Body of pancreas (tissue), 4 donors: ENCODE results near the gene SNCG.
"Not testable (repeated sequence)": the region's sequence is repeated elsewhere in the genome, so short reads cannot be mapped to it uniquely, and the experiment has no call there.

Experiments
- POLR2A ChIP-seq, 3 donors: fragments of 450-650 bp; IDR thresholded peaks; one replicate each; pipeline ENCODE4 v1.6.1; 2016; ENCODE audit warnings: antibody characterized with exemption in 3 of 3, mild to moderate bottlenecking in 2 of 3
- TF ChIP-seq, protein P1 (sequence below), 7 experiments: fragments of 450-650 bp in 4 of 7; fragments of 200-600 bp in 3 of 7; sonication (generic) in 3 of 7; IDR thresholded peaks; one replicate each; pipeline ENCODE4 v1.5.1; 2016 to 2019; ENCODE audit warnings: antibody characterized with exemption in 7 of 7

DNA sequence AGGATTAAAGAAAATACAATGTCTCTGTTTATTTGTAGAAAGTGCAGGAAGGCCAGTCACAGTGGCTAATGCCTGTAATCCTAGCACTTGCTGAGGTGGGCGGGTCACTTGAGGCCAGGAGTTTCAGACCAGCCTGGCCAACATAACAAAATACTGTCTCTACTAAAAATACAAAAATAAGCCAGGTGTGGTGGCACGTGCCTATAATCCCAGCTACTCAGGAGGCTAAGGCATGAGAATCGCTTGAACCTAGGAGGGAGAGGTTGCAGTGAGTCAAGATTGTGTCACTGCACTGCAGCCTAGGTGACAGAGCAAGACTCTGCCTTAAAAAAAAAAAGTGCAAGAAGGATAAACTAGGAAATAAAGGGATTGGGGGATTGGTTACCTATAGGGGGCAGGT lies 20.1 kb downstream of the SNCG start:
- TF ChIP-seq POLR2A (IDR thresholded peaks at IDR 0.05), result not testable (repeated sequence)
- TF ChIP-seq, protein P1, sequence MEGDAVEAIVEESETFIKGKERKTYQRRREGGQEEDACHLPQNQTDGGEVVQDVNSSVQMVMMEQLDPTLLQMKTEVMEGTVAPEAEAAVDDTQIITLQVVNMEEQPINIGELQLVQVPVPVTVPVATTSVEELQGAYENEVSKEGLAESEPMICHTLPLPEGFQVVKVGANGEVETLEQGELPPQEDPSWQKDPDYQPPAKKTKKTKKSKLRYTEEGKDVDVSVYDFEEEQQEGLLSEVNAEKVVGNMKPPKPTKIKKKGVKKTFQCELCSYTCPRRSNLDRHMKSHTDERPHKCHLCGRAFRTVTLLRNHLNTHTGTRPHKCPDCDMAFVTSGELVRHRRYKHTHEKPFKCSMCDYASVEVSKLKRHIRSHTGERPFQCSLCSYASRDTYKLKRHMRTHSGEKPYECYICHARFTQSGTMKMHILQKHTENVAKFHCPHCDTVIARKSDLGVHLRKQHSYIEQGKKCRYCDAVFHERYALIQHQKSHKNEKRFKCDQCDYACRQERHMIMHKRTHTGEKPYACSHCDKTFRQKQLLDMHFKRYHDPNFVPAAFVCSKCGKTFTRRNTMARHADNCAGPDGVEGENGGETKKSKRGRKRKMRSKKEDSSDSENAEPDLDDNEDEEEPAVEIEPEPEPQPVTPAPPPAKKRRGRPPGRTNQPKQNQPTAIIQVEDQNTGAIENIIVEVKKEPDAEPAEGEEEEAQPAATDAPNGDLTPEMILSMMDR (IDR thresholded peaks at IDR 0.05), result not testable (repeated sequence)
